Nucleus accumbens (tissue), 56 donors: ENCODE results near the gene PRR3.
A peak's percentile ranks its signal among the peaks of the same experiment; 100 is the strongest.
"Not testable (repeated sequence)": the region's sequence is repeated elsewhere in the genome, so short reads cannot be mapped to it uniquely, and the experiment has no call there.

ENCODE experiments used
- DNase-seq, 56 donors: peaks; one replicate each; lab custom pipeline; 2025; lab: John Stamatoyannopoulos, UW

Gene PRR3

GRCh38 chr6:30556906-30557682 is at the start of gene PRR3:
Gene PRR3, plus strand, starts transcription at chr6:30557295. Its CDS starts 50 bp downstream, at chr6:30557345.
- DNase-seq, result peak; percentile 44 to 98 (median 90)

GRCh38 chr6:30507849-30508827 is 49.0 kb upstream of the PRR3 start:
- DNase-seq, result no peak

GRCh38 chr6:30508890-30509736 is 48.0 kb upstream of the PRR3 start:
- DNase-seq, result no peak

GRCh38 chr6:30510419-30511168 is 46.5 kb upstream of the PRR3 start:
- DNase-seq, result no peak

- DNase-seq, result no peak
Observed at GRCh38 chr6:30511169-30511546, 45.9 kb upstream of the PRR3 start.

GRCh38 chr6:30513451-30513850 is 43.6 kb upstream of the PRR3 start:
- DNase-seq, result no peak

- DNase-seq, result no peak
Observed at GRCh38 chr6:30515106-30515505, 42.0 kb upstream of the PRR3 start.

- DNase-seq, result peak in 48 of 56 donors; percentile 1 to 82 (median 40)
Observed at GRCh38 chr6:30515944-30516753, 40.9 kb upstream of the PRR3 start.

- not testable (repeated sequence) for DNase-seq
Observed at GRCh38 chr6:30516754-30517076, 40.4 kb upstream of the PRR3 start.

GRCh38 chr6:30517767-30518504 is 39.2 kb upstream of the PRR3 start:
- not testable (repeated sequence) for DNase-seq

GRCh38 chr6:30518505-30519145 is 38.5 kb upstream of the PRR3 start:
- not testable (repeated sequence) for DNase-seq

GRCh38 chr6:30520522-30520921 is 36.6 kb upstream of the PRR3 start:
- no peak for DNase-seq

- not testable (repeated sequence) for DNase-seq
Observed at GRCh38 chr6:30521082-30521481, 36.0 kb upstream of the PRR3 start.

- not testable (repeated sequence) for DNase-seq
Observed at GRCh38 chr6:30521952-30522351, 35.1 kb upstream of the PRR3 start.

GRCh38 chr6:30526444-30526843 is 30.7 kb upstream of the PRR3 start:
- not testable (repeated sequence) for DNase-seq

- not testable (repeated sequence) for DNase-seq
Observed at GRCh38 chr6:30529349-30529875, 27.7 kb upstream of the PRR3 start.

- no peak for DNase-seq
Observed at GRCh38 chr6:30530014-30530413, 27.1 kb upstream of the PRR3 start.
